Activated gamma-delta T cell treated with Interleukin-2 at 50 U/mL for 16 hours (primary cell): ENCODE measurements around the gene MOV10.
"Not testable (repeated sequence)": the region's sequence is repeated elsewhere in the genome, so short reads cannot be mapped to it uniquely, and the experiment has no call there.

Source experiments
- DNase-seq: peaks from one replicate; pipeline ENCODE4 v3.0.0-alpha.2; 2020

MOV10 gene

GRCh38 chr1:112714313-112715263, 40.1 kb downstream of the MOV10 start:
- DNase-seq, result no peak

- peak; percentile 97 for DNase-seq
Observed at GRCh38 chr1:112715264-112716053, 41.0 kb downstream of the MOV10 start, which contains the start of gene PPM1J. PPM1J (minus strand) TSS chr1:112715332; CDS start chr1:112715301, 31 bp downstream.

- peak; percentile 75 for DNase-seq
Observed at GRCh38 chr1:112716133-112716720, 41.8 kb downstream of the MOV10 start.

GRCh38 chr1:112717263-112717873, 42.9 kb downstream of the MOV10 start:
- no peak for DNase-seq

DNA sequence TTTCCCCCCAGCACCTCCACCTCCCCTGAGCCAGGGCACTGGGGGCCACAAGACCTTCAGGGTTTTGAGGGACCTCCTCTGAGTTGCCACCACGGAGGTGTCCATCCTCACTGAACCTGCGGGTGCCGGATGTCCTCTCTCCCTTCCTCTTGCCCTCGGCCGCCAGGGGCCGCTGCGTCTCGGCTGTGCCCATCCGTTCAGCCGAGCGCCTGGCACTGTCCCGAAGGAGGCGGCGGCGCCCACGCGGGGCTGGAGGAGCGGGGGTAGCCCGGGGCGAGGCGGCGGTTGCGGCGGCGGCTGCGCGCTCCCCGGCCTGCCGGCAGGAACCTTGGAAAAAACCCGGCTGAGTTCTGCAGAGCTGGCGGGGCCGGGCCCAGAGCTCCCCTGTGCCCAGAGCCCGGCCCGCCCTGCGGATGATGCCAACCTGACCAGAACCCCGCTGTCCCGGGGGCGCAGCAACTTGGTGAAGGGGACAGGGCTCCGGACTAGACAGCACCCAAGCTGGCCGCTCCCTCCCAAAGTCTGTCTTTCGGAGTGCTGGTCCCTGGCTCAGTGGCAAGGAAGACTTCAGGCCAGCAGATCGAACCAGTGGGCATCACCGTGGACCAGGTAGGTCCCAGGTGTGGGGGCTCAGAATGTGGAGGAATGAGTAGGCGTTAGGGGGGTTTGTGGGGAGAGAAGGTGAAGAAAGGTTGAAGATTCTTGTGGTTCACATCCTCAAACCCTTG, 44.4 kb downstream of the MOV10 start:
- peak; percentile 73 for DNase-seq

GRCh38 chr1:112719706-112720105, 45.2 kb downstream of the MOV10 start:
- no peak for DNase-seq

- DNase-seq, result no peak
Observed at GRCh38 chr1:112720800-112721199, 46.3 kb downstream of the MOV10 start.

DNA sequence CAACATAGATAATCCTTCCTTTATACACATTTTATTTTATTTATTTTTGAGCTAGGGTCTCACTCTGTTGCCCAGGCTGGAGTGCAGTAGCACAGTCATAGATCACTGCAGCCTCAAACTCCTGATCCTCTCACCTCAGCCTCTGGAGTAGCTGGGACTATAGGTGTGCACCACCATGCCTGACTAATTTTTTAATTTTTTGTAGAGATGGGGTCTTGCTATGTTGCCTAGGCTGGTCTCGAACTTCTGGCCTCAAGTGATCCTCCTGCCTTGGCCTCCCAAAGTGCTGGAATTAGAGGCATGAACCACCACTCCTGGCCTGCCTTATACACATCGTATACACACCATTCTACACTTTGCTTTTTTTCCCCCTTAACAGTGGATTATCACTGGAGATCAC, 46.8 kb downstream of the MOV10 start:
- DNase-seq, result not testable (repeated sequence)

- no peak for DNase-seq
Observed at GRCh38 chr1:112721966-112722524, 47.6 kb downstream of the MOV10 start.

DNA sequence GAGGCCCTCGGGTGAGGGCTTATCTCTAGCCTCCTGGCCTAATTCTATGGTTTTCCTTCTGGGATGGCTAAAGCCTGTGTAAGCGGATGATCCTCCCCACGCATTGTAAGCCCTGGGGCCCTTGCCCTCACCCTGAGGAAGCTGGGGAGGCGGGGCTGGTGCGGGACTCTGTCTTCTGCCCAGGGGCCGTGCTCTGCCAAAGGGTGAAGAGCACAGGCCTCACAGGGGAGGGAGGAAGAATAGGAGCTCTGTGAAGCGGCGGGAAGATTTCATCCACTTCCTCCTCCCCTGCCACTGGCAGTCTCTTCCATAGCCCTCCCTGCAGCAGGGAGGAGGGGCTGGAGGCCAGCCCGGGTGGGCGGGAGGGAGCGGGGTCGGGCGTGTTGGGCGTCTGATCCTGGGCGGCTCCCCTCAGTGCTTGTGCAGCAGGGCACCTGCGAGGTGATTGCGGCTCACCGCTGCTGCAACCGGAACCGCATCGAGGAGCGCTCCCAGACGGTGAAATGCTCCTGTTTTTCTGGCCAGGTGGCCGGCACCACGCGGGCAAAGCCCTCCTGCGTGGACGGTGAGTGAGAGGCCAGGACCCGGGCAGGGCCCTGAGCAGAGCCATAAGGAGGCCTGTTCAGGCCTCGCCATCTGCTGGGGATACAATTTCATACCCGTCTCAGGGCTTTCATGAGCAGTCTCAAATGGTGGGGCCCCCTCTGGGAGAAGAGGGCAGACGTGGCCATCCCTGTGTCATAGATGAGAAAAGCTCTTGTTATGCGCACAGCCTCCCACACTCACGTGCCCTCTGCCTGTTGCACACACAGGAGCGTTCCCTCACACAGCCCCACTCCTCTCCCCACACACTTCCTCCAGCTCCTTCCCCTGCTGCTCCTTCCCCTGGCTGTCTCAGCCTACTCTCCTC, 48.4 kb downstream of the MOV10 start:
- DNase-seq, result no peak

GRCh38 chr1:112723511-112723839, 49.0 kb downstream of the MOV10 start:
- no peak for DNase-seq

DNA sequence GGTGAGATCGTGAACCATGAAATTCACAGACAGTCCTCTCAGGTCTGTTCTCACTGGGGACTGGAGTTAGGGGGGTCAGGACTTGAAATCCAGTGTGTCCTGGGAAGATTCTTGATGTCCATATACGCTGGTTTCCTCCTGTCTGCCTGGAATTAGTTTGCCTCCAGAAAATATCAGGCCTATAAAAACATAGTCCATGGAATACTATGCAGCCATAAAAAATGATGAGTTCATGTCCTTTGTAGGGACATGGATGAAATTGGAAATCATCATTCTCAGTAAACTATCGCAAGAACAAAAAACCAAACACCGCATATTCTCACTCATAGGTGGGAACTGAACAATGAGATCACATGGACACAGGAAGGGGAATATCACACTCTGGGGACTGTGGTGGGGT, 49.8 kb downstream of the MOV10 start:
- not testable (repeated sequence) for DNase-seq

DNA sequence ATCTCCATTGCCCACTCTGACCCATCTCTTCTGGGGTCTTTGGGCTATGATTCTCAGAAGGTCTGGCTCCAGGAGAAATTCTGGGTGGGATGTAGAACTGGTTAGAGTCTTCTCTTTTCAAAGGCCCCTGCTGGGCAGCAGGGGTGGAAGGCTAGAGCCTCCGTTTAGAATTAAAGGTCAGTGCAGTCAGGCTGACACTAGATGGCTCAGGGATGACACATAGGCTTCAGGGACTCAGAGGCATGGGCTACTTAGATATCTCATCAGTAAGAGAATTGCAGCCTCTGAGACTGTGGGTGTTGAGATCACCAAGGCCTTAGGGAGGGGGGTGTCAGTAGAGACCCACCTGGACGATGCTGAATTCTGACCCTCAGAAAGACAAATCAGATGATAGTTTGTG, 53.3 kb downstream of the MOV10 start:
- no peak for DNase-seq

GRCh38 chr1:112728306-112728971, 54.0 kb downstream of the MOV10 start:
- not testable (repeated sequence) for DNase-seq

DNA sequence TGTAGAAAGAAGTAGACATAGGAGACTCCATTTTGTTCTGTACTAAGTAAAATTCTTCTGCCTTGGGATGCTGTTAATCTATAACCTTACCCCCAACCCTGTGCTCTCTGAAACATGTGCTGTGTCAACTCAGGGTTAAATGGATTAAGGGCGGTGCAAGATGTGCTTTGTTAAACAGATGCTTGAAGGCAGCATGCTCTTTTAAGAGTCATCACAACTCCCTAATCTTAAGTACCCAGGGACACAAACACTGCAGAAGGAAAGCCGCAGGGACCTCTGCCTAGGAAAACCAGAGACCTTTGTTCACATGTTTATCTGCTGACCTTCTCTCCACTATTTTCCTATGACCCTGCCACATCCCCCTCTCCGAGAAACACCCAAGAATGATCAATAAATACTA, 54.6 kb downstream of the MOV10 start:
- not testable (repeated sequence) for DNase-seq

DNA sequence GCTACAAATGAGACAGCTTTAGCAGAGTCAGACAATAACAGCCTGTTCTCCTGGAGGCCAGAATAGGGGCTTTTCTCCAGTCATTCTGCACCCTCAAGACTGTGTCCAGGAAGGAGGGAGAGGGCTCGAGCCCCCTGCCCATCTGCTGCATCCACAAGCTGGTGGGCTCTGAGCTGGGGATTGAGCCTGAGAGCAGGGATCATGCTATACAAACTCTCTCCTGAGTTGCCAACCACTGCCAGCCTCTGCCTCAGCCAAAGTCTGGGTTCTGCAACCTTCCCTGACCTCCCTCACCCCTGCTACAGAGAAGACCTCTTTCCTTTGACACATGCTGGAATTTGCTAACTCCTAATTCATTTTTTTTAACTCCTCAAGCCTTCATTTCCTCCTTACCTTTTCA, 55.5 kb downstream of the MOV10 start:
- no peak for DNase-seq

DNA sequence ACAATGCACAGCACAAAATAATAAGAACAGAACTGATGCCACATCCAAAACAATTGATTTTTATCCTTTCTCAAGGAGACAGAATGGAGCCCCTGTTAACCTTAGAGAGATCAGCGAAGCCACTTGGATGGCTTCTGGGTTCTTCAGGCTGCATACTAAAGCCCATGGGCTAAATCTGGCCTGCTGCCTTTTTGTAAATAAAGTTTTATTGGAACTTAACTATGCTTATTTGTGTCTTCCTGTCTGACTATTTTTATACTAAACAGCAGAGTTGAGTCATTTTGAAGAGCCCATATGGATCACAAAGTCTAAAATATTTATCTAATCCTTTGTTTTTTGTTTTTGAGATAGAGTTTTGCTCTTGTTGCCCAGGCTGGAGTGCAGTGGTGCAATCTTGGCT, 57.0 kb downstream of the MOV10 start:
- no peak for DNase-seq

GRCh38 chr1:112735752-112736151, 61.3 kb downstream of the MOV10 start:
- no peak for DNase-seq

DNA sequence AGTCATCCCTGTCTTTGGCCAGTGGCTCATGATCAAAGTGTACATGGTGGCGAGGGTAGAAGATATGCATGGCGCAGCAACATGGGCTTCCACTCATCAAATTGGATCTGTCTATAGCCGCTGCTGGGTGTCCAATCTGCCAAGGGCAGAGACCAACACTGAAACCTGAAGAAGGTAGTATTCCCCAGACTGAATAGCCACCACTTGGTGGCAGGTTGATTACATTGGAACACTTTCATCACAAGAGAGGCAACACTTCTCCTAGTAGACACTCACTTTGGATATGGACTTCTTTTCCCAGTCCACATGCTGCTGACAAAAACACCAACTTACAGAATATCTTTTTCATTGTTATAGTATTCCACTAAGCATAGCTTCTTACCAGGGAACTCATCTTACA, 63.1 kb downstream of the MOV10 start:
- no peak for DNase-seq
